H1 (cell line): ENCODE data around the gene YWHAE. TPM values are rescaled to one million over a fixed set of nuclear protein-coding genes. Genes with fewer than 3 reads are reported as not detected.
"Not testable (repeated sequence)": the region's sequence is repeated elsewhere in the genome, so short reads cannot be mapped to it uniquely, and the experiment has no call there.

ENCODE experiments used
- CTCF ChIA-PET: fragments of 300-600 bp; sonication (Branson Sonifier 250); formaldehyde crosslinking; loops from one replicate; lab custom pipeline; 2021; ENCODE audit not compliant: partially characterized antibody; lab: Charles Lee
- POLR2A ChIA-PET: fragments of 300-600 bp; sonication (Branson Sonifier 250); formaldehyde crosslinking; loops from one replicate; lab custom pipeline; 2021; ENCODE audit warnings: inconsistent platforms; ENCODE audit not compliant: partially characterized antibody; lab: Charles Lee
- DNase-seq, 2 experiments: peaks; one replicate each; pipeline versions ENCODE4 v3.0.0 to v3.0.0-alpha.2; 2010 to 2022; ENCODE audit warnings: low spot score in 2 of 2, low read depth in 1 of 2, mixed read lengths in 1 of 2
- FAIRE-seq: peaks from 2 replicates; lab custom pipeline; 2011; peaks lifted over from hg19 to GRCh38; lab: Jason Lieb, UNC
- H2AFZ ChIP-seq: 2 replicates; pipeline ENCODE4 v1.8.1; 2012; ENCODE audit warnings: low read length, inconsistent platforms
- H2AK5ac ChIP-seq: 2 replicates; pipeline ENCODE4 v1.6.1; 2013; ENCODE audit warnings: low read depth, low read length
- H2BK120ac ChIP-seq: replicated peaks from 2 replicates; pipeline ENCODE3; 2013; ENCODE audit warnings: low read depth, low read length, inconsistent platforms
- H2BK12ac ChIP-seq: 2 replicates; pipeline ENCODE4 v1.6.1; 2013; ENCODE audit warnings: low read depth, low read length
- H2BK15ac ChIP-seq: 2 replicates; pipeline ENCODE4 v1.6.1; 2013; ENCODE audit warnings: low read length
- H2BK20ac ChIP-seq: 2 replicates; pipeline ENCODE4 v1.6.1; 2013; ENCODE audit warnings: low read length
- H2BK5ac ChIP-seq: 2 replicates; pipeline ENCODE4 v1.6.1; 2013; ENCODE audit warnings: low read depth, low read length
- H3K14ac ChIP-seq: 2 replicates; pipeline ENCODE4 v1.6.1; 2013; ENCODE audit warnings: inconsistent platforms; ENCODE audit not compliant: insufficient read length
- H3K18ac ChIP-seq: 2 replicates; pipeline ENCODE4 v1.6.1; 2013; ENCODE audit warnings: low read length; ENCODE audit errors: extremely low read depth
- H3K23ac ChIP-seq: 2 replicates; pipeline ENCODE4 v1.6.1; 2013; ENCODE audit warnings: inconsistent platforms; ENCODE audit not compliant: insufficient read length
- H3K23me2 ChIP-seq: 2 replicates; pipeline ENCODE4 v1.6.1; 2013; ENCODE audit warnings: low read depth, low read length
- H3K27ac ChIP-seq: 2 replicates; pipeline ENCODE4 v1.6.1; 2011; ENCODE audit warnings: low read depth, low read length, inconsistent platforms
- H3K27me3 ChIP-seq, 4 experiments: replicated peaks in 1 of 4; 1 replicate in 1 of 4; 2 replicates in 3 of 4; pipeline versions ENCODE4 v1.6.1 to v1.8.1; 2011 to 2013; ENCODE audit warnings: low read length in 3 of 4, mild to moderate bottlenecking in 3 of 4, inconsistent platforms in 2 of 4, mixed read lengths in 2 of 4, moderate library complexity in 1 of 4; ENCODE audit not compliant: control insufficient read depth in 3 of 4, insufficient read depth in 3 of 4; ENCODE audit errors: extremely low read depth in 1 of 4
- H3K36me3 ChIP-seq, 4 experiments: 2 replicates each; pipeline versions ENCODE4 v1.6.1 to v1.8.1; 2011 to 2013; ENCODE audit warnings: mild to moderate bottlenecking in 4 of 4, low read length in 3 of 4, moderate library complexity in 2 of 4, control low read depth in 1 of 4, inconsistent platforms in 1 of 4; ENCODE audit not compliant: insufficient read depth in 4 of 4, control insufficient read depth in 2 of 4
- H3K4ac ChIP-seq: replicated peaks from 2 replicates; pipeline ENCODE3; 2013; ENCODE audit warnings: low read length, low read depth, mixed read lengths, inconsistent platforms; ENCODE audit not compliant: insufficient read length
- H3K4me1 ChIP-seq, 4 experiments: replicated peaks in 1 of 4; 1 replicate in 1 of 4; 2 replicates in 3 of 4; pipeline versions ENCODE4 v1.6.1 to v1.8.1; 2011 to 2013; ENCODE audit warnings: low read length in 3 of 4, inconsistent platforms in 2 of 4, mixed read lengths in 1 of 4; ENCODE audit not compliant: insufficient read depth in 4 of 4, control insufficient read depth in 3 of 4
- H3K4me2 ChIP-seq, 2 experiments: 2 replicates each; pipeline versions ENCODE4 v1.6.1 to v1.8.1; 2011 to 2013; ENCODE audit warnings: low read depth in 2 of 2, low read length in 2 of 2, control low read depth in 1 of 2, inconsistent platforms in 1 of 2, mild to moderate bottlenecking in 1 of 2; ENCODE audit not compliant: insufficient read depth in 1 of 2
- H3K4me3 ChIP-seq, 4 experiments: fragments of 200-600, 300-600 bp in 1 of 4; sonication (generic), shearing (Covaris generic), sonication (Bioruptor Twin) in 1 of 4; 2 replicates each; pipeline versions ENCODE4 v1.5.1 to v1.8.1; 2011 to 2016; ENCODE audit warnings: low read length in 4 of 4, low read depth in 3 of 4, control low read depth in 2 of 4, inconsistent platforms in 2 of 4, mild to moderate bottlenecking in 2 of 4, mixed read lengths in 1 of 4, moderate library complexity in 1 of 4; ENCODE audit not compliant: insufficient read depth in 2 of 4; ENCODE audit errors: extremely low read depth in 1 of 4
- H3K56ac ChIP-seq: replicated peaks from 2 replicates; pipeline ENCODE3; 2013; ENCODE audit warnings: low read depth, mild to moderate bottlenecking, mixed read lengths, low read length, inconsistent platforms; ENCODE audit not compliant: insufficient read length
- H3K79me1 ChIP-seq: 2 replicates; pipeline ENCODE4 v1.6.1; 2013; ENCODE audit warnings: low read depth, low read length, control low read depth
- H3K79me2 ChIP-seq, 2 experiments: 2 replicates each; pipeline versions ENCODE4 v1.6.1 to v1.8.1; 2012 to 2013; ENCODE audit warnings: low read length in 2 of 2, mild to moderate bottlenecking in 2 of 2, inconsistent platforms in 1 of 2; ENCODE audit not compliant: insufficient read depth in 2 of 2, control insufficient read depth in 1 of 2
- H3K9ac ChIP-seq, 4 experiments: replicated peaks in 1 of 4; 1 replicate in 1 of 4; 2 replicates in 3 of 4; pipeline versions ENCODE4 v1.6.1 to v1.8.1; 2011 to 2013; ENCODE audit warnings: low read depth in 3 of 4, low read length in 3 of 4, control low read depth in 2 of 4, mild to moderate bottlenecking in 2 of 4, moderate library complexity in 2 of 4, inconsistent platforms in 1 of 4; ENCODE audit errors: extremely low read depth in 1 of 4
- H3K9me3 ChIP-seq, 2 experiments: 2 replicates each; pipeline versions ENCODE4 v1.6.1 to v1.8.1; 2012 to 2013; ENCODE audit warnings: mild to moderate bottlenecking in 2 of 2, moderate library complexity in 2 of 2, control low read depth in 1 of 2, inconsistent platforms in 1 of 2, low read depth in 1 of 2, low read length in 1 of 2, mixed read lengths in 1 of 2; ENCODE audit not compliant: insufficient read depth in 2 of 2
- H4K20me1 ChIP-seq, 2 experiments: replicated peaks in 1 of 2; 2 replicates each; pipeline versions ENCODE3 to v1.8.1; 2011 to 2013; ENCODE audit warnings: inconsistent platforms in 2 of 2, low read length in 2 of 2, mild to moderate bottlenecking in 1 of 2; ENCODE audit not compliant: insufficient read depth in 2 of 2, control insufficient read depth in 1 of 2
- H4K5ac ChIP-seq: 2 replicates; pipeline ENCODE4 v1.6.1; 2013; ENCODE audit warnings: low read length, low read depth, mixed read lengths, inconsistent platforms; ENCODE audit not compliant: insufficient read length
- H4K8ac ChIP-seq: 2 replicates; pipeline ENCODE4 v1.8.0; 2013; ENCODE audit warnings: mild to moderate bottlenecking, moderate library complexity, low read length, inconsistent platforms; ENCODE audit not compliant: insufficient read depth; ENCODE audit errors: extremely low read depth
- H4K91ac ChIP-seq: replicated peaks from 2 replicates; pipeline ENCODE3; 2013; ENCODE audit warnings: low read length, mixed read lengths, inconsistent platforms; ENCODE audit not compliant: insufficient read length
- CEBPB ChIP-seq: IDR thresholded peaks from 2 replicates; pipeline ENCODE4 v1.6.1; 2012; ENCODE audit warnings: low read depth, low read length
- CTBP2 ChIP-seq: IDR thresholded peaks from 2 replicates; pipeline ENCODE4 v1.7.0; 2011; ENCODE audit warnings: borderline replicate concordance, mild to moderate bottlenecking, moderate library complexity, mixed read lengths, low read length; ENCODE audit not compliant: insufficient read depth, insufficient read length
- GABPA ChIP-seq: IDR thresholded peaks from 2 replicates; pipeline ENCODE4 v1.6.1; 2011; ENCODE audit warnings: mild to moderate bottlenecking, low read length, moderate library complexity, borderline replicate concordance; ENCODE audit not compliant: insufficient read depth
- MAX ChIP-seq: IDR thresholded peaks from 2 replicates; pipeline ENCODE4 v1.6.1; 2012; ENCODE audit warnings: inconsistent platforms
- POLR2AphosphoS5 ChIP-seq: IDR thresholded peaks from 2 replicates; pipeline ENCODE4 v1.6.1; 2011; ENCODE audit warnings: low read depth, low read length
- RAD21 ChIP-seq, 2 experiments: IDR thresholded peaks in 1 of 2; conservative IDR thresholded peaks in 1 of 2; 2 replicates each; pipeline ENCODE4 v1.6.1; 2011; ENCODE audit warnings: low read depth in 2 of 2, low read length in 2 of 2, improper control_type of control experiment in 1 of 2, inconsistent platforms in 1 of 2, mild to moderate bottlenecking in 1 of 2, moderate library complexity in 1 of 2
- SIX5 ChIP-seq: IDR thresholded peaks from 2 replicates; pipeline ENCODE4 v1.6.1; 2011; ENCODE audit warnings: mild to moderate bottlenecking, low read depth, low read length
- SUZ12 ChIP-seq: fragments of 200-600 bp; sonication (generic); IDR thresholded peaks from 2 replicates; pipeline ENCODE4 v1.6.1; 2012; ENCODE audit warnings: mild to moderate bottlenecking, inconsistent platforms, low read length, moderate library complexity, mixed read lengths
- USF2 ChIP-seq: IDR thresholded peaks from 2 replicates; pipeline ENCODE4 v1.6.1; 2011; ENCODE audit warnings: low read length, improper control_type of control experiment
- WGBS, 2 experiments: shearing (Covaris generic) in 1 of 2; methylation state at CpG; one replicate each; pipeline versions ENCODE4 v1.1.6 to v1.1.7; 2013 to 2015; ENCODE audit warnings: low lambda C conversion rate in 2 of 2, mixed read lengths in 2 of 2, inconsistent platforms in 1 of 2, low coverage in 1 of 2, missing lambda C conversion rate in 1 of 2; ENCODE audit not compliant: insufficient replicate concordance in 2 of 2, insufficient coverage in 1 of 2, insufficient read length in 1 of 2; ENCODE audit errors: extremely low coverage in 1 of 2, missing lambda C conversion rate in 1 of 2; 5-methylcytosine and 5-hydroxymethylcytosine counted together
- polyA plus RNA-seq, 7 experiments: library from polyadenylated mRNA; depleted of rRNA in 3 of 7; stranded (reverse) in 5 of 7; unstranded in 2 of 7; fragments of >200 nt in 5 of 7; fragments of 200-250 nt in 2 of 7; gene quantifications; 1 replicate in 5 of 7; 2 replicates in 1 of 7; 4 replicates in 1 of 7; pipeline versions ENCODE4 v1.2.1 to v1.2.3, GENCODE V29; 2011 to 2013; ENCODE audit warnings: missing spikeins in 2 of 7, mixed read lengths in 2 of 7
- total RNA-seq: library from RNA; stranded (reverse); fragmentation: NEBNext Ultra II Directional; extraction: Animal tissue kit (Norgen Biotek cat#: 25700); gene quantifications from 2 replicates; pipeline ENCODE4 v1.2.1, GENCODE V29; 2021

YWHAE gene
- total and polyA plus RNA-seq, 2 of the 8 experiments (the other 6 are each of a cell fraction or from before 2014, with no cell fraction given): 559 to 1,186 TPM

GRCh38 chr17:1354030-1354429 lies 46.0 kb downstream of the YWHAE start (continued):
- no peak for TF ChIP-seq SIX5
- no peak for TF ChIP-seq RAD21 (IDR thresholded peaks at IDR 0.05 in 1 of 2, conservative IDR thresholded peaks at IDR 0.05 in 1 of 2; ENCODE audit: low read depth in 2 of 2, low read length in 2 of 2)
- no peak for TF ChIP-seq GABPA
- no peak for TF ChIP-seq MAX
- TF ChIP-seq CTBP2: no peak
- no peak for TF ChIP-seq CEBPB
- TF ChIP-seq SUZ12: no peak
- TF ChIP-seq USF2: no peak
- TF ChIP-seq POLR2AphosphoS5: no peak
- TF ChIP-seq, all 59 proteins: peak for 0

GRCh38 chr17:1352530-1352929 lies 47.5 kb downstream of the YWHAE start:
- H3K23ac ChIP-seq, H2BK120ac ChIP-seq, H3K4me1 ChIP-seq, H4K8ac ChIP-seq, H2BK20ac ChIP-seq, DNase-seq, H3K18ac ChIP-seq, H3K14ac ChIP-seq, H2AFZ ChIP-seq, FAIRE-seq, H2BK15ac ChIP-seq, H3K27ac ChIP-seq, H3K4me2 ChIP-seq, H3K79me1 ChIP-seq, H3K4ac ChIP-seq, H3K4me3 ChIP-seq, H2BK12ac ChIP-seq, H3K27me3 ChIP-seq, H2BK5ac ChIP-seq, H4K5ac ChIP-seq, H3K9me3 ChIP-seq, H4K91ac ChIP-seq, H3K23me2 ChIP-seq, H2AK5ac ChIP-seq, H3K9ac ChIP-seq, H3K56ac ChIP-seq: not testable (repeated sequence)
- Histone ChIP-seq H4K20me1 (peaks cover 15 to 18% of the 10 kb centered on the region in 2 experiments), H3K79me2 (peaks cover 9 to 81% of the 10 kb centered on the region in 2 experiments), H3K36me3 (peaks cover 14 to 80% (median 50%) of the 10 kb centered on the region in 4 experiments)
- 93% methylated on average over 16 of the region's 16 CpGs; no CpG with 5 or more reads in 1 of the 2 experiments for WGBS, 2 experiments
- ChIA-PET POLR2A (interaction anchor here (0.7 to 2.7 kb wide), 4 partner anchors 9 to 21 kb away, joined by 3 to 8 read pairs (median 4); no protein-coding TSS in a partner anchor), CTCF (interaction anchor here (1.0 to 4.9 kb wide), 3 partner anchors 11 to 164 kb away, joined by 3 to 36 read pairs (median 5); partner anchors contain the start of gene INPP5K)
